HepG2 (cell line): ENCODE results near the gene CDC34. TPM values are rescaled to one million over a fixed set of nuclear protein-coding genes. Genes with fewer than 3 reads are reported as not detected.
A peak's percentile ranks its signal among the peaks of the same experiment; 100 is the strongest.

Source experiments
- IKZF5 ChIP-seq: IDR thresholded peaks from 2 replicates; pipeline ENCODE4 v1.6.1; 2018; ENCODE audit warnings: missing genetic modification reagents, mild to moderate bottlenecking, missing compliant biosample characterization
- MTF2 ChIP-seq: sonication (generic); formaldehyde crosslinking; IDR thresholded peaks from 2 replicates; pipeline ENCODE4 v1.5.0; 2020; ENCODE audit warnings: missing genetic modification reagents, borderline replicate concordance
- RBFOX2 ChIP-seq: fragments of 200-400 bp; formaldehyde crosslinking; IDR thresholded peaks from 2 replicates; pipeline ENCODE4 v1.6.1; 2017; ENCODE audit warnings: low read depth, mild to moderate bottlenecking, low read length
- polyA plus RNA-seq, 8 experiments: library from polyadenylated mRNA; depleted of rRNA in 3 of 8; stranded (reverse) in 7 of 8; unstranded in 1 of 8; fragments of >200 nt; fragmentation: Illumina TruSeq in 4 of 8; extraction: Trizol in 4 of 8; gene quantifications; 2 replicates each; pipeline versions ENCODE4 v1.2.1 to v1.2.3, GENCODE V29; 2011 to 2016; ENCODE audit warnings: low read depth in 4 of 8, missing spikeins in 1 of 8, mixed read lengths in 1 of 8; ENCODE audit not compliant: insufficient read depth in 1 of 8
- total RNA-seq, 5 experiments: library from RNA; depleted of rRNA; stranded (reverse); fragments of >200 nt; fragmentation: Illumina TruSeq; extraction: Trizol; gene quantifications; 2 replicates each; pipeline ENCODE4 v1.2.3, GENCODE V29; 2016; ENCODE audit warnings: low read depth in 1 of 5
- TF ChIP-seq, protein P1 (sequence below): sonication (generic); formaldehyde crosslinking; IDR thresholded peaks from one replicate; pipeline ENCODE4 v1.5.1; 2020; ENCODE audit warnings: mild to moderate bottlenecking, missing genetic modification reagents; ENCODE audit errors: not compliant biosample characterization

The CDC34 gene
- total and polyA plus RNA-seq, 2 of the 13 experiments (the other 11 are each of a cell fraction or from before 2014, with no cell fraction given) = 138 to 150 TPM

- TF ChIP-seq, protein P1, sequence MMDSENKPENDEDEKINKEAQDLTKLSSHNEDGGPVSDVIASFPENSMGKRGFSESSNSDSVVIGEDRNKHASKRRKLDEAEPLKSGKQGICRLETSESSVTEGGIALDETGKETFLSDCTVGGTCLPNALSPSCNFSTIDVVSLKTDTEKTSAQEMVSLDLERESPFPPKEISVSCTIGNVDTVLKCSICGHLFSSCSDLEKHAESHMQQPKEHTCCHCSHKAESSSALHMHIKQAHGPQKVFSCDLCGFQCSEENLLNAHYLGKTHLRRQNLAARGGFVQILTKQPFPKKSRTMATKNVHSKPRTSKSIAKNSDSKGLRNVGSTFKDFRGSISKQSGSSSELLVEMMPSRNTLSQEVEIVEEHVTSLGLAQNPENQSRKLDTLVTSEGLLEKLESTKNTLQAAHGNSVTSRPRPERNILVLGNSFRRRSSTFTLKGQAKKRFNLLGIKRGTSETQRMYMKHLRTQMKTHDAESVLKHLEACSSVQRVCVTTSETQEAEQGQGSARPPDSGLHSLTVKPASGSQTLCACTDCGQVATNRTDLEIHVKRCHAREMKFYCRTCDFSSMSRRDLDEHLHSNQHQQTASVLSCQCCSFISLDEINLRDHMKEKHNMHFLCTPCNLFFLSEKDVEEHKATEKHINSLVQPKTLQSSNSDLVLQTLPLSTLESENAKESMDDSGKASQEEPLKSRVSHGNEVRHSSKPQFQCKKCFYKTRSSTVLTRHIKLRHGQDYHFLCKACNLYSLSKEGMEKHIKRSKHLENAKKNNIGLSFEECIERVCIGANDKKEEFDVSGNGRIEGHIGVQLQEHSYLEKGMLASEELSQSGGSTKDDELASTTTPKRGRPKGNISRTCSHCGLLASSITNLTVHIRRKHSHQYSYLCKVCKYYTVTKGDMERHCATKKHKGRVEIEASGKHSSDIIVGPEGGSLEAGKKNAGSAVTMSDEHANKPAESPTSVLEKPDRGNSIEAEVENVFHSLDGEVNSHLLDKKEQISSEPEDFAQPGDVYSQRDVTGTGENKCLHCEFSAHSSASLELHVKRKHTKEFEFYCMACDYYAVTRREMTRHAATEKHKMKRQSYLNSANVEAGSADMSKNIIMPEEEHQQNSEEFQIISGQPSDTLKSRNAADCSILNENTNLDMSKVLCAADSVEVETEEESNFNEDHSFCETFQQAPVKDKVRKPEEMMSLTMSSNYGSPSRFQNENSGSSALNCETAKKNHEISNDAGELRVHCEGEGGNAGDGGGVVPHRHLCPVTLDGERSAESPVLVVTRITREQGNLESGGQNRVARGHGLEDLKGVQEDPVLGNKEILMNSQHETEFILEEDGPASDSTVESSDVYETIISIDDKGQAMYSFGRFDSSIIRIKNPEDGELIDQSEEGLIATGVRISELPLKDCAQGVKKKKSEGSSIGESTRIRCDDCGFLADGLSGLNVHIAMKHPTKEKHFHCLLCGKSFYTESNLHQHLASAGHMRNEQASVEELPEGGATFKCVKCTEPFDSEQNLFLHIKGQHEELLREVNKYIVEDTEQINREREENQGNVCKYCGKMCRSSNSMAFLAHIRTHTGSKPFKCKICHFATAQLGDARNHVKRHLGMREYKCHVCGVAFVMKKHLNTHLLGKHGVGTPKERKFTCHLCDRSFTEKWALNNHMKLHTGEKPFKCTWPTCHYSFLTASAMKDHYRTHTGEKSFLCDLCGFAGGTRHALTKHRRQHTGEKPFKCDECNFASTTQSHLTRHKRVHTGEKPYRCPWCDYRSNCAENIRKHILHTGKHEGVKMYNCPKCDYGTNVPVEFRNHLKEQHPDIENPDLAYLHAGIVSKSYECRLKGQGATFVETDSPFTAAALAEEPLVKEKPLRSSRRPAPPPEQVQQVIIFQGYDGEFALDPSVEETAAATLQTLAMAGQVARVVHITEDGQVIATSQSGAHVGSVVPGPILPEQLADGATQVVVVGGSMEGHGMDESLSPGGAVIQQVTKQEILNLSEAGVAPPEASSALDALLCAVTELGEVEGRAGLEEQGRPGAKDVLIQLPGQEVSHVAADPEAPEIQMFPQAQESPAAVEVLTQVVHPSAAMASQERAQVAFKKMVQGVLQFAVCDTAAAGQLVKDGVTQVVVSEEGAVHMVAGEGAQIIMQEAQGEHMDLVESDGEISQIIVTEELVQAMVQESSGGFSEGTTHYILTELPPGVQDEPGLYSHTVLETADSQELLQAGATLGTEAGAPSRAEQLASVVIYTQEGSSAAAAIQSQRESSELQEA (CRISPR knock-in tag) = no peak
- no peak for TF ChIP-seq MTF2 (CRISPR knock-in tag)
- TF ChIP-seq IKZF5 (CRISPR knock-in tag) = no peak
- peak; percentile 47; the same call in 1 of the 2 replicates for TF ChIP-seq RBFOX2
Measured at GRCh38 chr19:497869-498510, 33.6 kb upstream of the CDC34 start (continued).
